Measurements from ENCODE around the gene GGN. TPM values are rescaled to one million over a fixed set of nuclear protein-coding genes. Genes with fewer than 3 reads are reported as not detected.

GGN gene
- total RNA-seq, 1 experiment from 2014 or later: 0.47 TPM

DNA sequence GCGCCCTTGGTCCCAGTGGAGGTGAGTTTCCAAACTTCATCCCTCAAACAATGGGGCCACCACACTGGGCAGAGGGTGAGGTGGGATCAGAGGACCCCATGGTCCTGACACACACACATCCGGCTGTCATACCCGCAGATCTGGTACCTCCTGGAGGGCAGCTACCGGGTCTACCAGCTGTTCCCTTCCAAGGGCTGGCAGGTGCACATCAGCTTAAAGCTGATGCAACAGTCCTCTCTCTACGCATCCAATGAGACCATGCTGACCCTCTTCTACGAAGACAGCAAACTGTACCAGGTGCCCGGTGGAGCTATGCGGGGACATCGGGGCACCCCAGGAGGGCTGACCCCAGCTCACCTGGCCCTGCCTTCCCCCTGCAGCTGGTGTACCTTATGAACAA is 27.5 kb downstream of the GGN start:
- H2AFZ ChIP-seq (ENCODE audit: low read depth, low read length, poor library complexity, severe bottlenecking): no peak overlapping the region
- no peak for ATAC-seq
- no peaks in the 10 kb centered on the region for H3K36me3 ChIP-seq (ENCODE audit: control insufficient read depth in 1 of 2, insufficient read depth in 2 of 2, low read length in 2 of 2)
- no peak overlapping the region for H3K27ac ChIP-seq (ENCODE audit: low read depth, low read length)
- H3K4me1 ChIP-seq (ENCODE audit: control insufficient read depth in 1 of 2, insufficient read depth in 2 of 2, low read length in 2 of 2): peaks cover 8 to 20% of the 10 kb centered on the region in 2 experiments; a peak in 3 of 4 replicates
- BruUV-seq (replicated peaks): no TSS peak
- ChIA-PET RAD21 (ENCODE audit: low non-redundant PET in 1 of 2, low total read pairs in 2 of 2, uncharacterized antibody in 2 of 2, unreplicated experiment in 2 of 2) (no interaction called here), POLR2A (no interaction called here), CTCF (no interaction called here)
- H3K9ac ChIP-seq (ENCODE audit: low read length): no peak overlapping the region
- intact Hi-C loops (cut with micrococcal nuclease): no loop called here
- H4K20me1 ChIP-seq (ENCODE audit: insufficient read depth): no peaks in the 10 kb centered on the region
- no peak overlapping the region for H3K4me2 ChIP-seq (ENCODE audit: low read length)
- H3K4me3 ChIP-seq (replicated peaks in 1 of 2; ENCODE audit: low read depth in 1 of 2, low read length in 2 of 2): no peak overlapping the region
- no peak for DNase-seq (ENCODE audit: low read depth, low spot score)
- H3K9me3 ChIP-seq (ENCODE audit: control insufficient read depth in 1 of 2, insufficient read depth in 1 of 2, low read depth in 1 of 2, low read length in 2 of 2): no peaks in the 10 kb centered on the region
- TF ChIP-seq FOSL1 (IDR thresholded peaks at IDR 0.05; ENCODE audit: low read depth) (no peak), CBX3 (IDR thresholded peaks at IDR 0.05; ENCODE audit: low read depth) (no peak), SP1 (IDR thresholded peaks at IDR 0.05; ENCODE audit: low read depth) (no peak)
- no peaks in the 10 kb centered on the region for H3K79me2 ChIP-seq (ENCODE audit: insufficient read depth, low read length)
- no peaks in the 10 kb centered on the region for H3K9me2 ChIP-seq (ENCODE audit: insufficient read depth)
- H3K27me3 ChIP-seq (ENCODE audit: insufficient read depth, low read length): peaks cover 11% of the 10 kb centered on the region; the same call in 1 of the 2 replicates

- no peak overlapping the region for H3K27ac ChIP-seq (ENCODE audit: low read depth, low read length)
- DNase-seq (ENCODE audit: low read depth, low spot score) (no peak), ATAC-seq (no peak)
- TF ChIP-seq SRF (IDR thresholded peaks at IDR 0.05; ENCODE audit: low read depth) (no peak), YY1 (IDR thresholded peaks at IDR 0.05; ENCODE audit: extremely low read depth, insufficient replicate concordance, low read depth, low read length) (no peak), ZFX (IDR thresholded peaks at IDR 0.05) (no peak), SIN3A (IDR thresholded peaks at IDR 0.05; ENCODE audit: low read depth) (no peak), ZNF274 (IDR thresholded peaks at IDR 0.05; ENCODE audit: low read depth, low read length) (no peak), CEBPB (IDR thresholded peaks at IDR 0.05; ENCODE audit: low read depth) (no peak), SP1 (IDR thresholded peaks at IDR 0.05; ENCODE audit: low read depth) (no peak), POLR2AphosphoS5 (IDR thresholded peaks at IDR 0.05; ENCODE audit: low read depth, low read length) (no peak), TCF7L2 (IDR thresholded peaks at IDR 0.05; ENCODE audit: borderline replicate concordance, extremely low read depth, insufficient read depth, insufficient read length) (no peak)
- TF ChIP-seq, protein P1, sequence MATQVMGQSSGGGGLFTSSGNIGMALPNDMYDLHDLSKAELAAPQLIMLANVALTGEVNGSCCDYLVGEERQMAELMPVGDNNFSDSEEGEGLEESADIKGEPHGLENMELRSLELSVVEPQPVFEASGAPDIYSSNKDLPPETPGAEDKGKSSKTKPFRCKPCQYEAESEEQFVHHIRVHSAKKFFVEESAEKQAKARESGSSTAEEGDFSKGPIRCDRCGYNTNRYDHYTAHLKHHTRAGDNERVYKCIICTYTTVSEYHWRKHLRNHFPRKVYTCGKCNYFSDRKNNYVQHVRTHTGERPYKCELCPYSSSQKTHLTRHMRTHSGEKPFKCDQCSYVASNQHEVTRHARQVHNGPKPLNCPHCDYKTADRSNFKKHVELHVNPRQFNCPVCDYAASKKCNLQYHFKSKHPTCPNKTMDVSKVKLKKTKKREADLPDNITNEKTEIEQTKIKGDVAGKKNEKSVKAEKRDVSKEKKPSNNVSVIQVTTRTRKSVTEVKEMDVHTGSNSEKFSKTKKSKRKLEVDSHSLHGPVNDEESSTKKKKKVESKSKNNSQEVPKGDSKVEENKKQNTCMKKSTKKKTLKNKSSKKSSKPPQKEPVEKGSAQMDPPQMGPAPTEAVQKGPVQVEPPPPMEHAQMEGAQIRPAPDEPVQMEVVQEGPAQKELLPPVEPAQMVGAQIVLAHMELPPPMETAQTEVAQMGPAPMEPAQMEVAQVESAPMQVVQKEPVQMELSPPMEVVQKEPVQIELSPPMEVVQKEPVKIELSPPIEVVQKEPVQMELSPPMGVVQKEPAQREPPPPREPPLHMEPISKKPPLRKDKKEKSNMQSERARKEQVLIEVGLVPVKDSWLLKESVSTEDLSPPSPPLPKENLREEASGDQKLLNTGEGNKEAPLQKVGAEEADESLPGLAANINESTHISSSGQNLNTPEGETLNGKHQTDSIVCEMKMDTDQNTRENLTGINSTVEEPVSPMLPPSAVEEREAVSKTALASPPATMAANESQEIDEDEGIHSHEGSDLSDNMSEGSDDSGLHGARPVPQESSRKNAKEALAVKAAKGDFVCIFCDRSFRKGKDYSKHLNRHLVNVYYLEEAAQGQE (IDR thresholded peaks at IDR 0.05; ENCODE audit: low read depth): no peak
- TF ChIP-seq, protein P2, sequence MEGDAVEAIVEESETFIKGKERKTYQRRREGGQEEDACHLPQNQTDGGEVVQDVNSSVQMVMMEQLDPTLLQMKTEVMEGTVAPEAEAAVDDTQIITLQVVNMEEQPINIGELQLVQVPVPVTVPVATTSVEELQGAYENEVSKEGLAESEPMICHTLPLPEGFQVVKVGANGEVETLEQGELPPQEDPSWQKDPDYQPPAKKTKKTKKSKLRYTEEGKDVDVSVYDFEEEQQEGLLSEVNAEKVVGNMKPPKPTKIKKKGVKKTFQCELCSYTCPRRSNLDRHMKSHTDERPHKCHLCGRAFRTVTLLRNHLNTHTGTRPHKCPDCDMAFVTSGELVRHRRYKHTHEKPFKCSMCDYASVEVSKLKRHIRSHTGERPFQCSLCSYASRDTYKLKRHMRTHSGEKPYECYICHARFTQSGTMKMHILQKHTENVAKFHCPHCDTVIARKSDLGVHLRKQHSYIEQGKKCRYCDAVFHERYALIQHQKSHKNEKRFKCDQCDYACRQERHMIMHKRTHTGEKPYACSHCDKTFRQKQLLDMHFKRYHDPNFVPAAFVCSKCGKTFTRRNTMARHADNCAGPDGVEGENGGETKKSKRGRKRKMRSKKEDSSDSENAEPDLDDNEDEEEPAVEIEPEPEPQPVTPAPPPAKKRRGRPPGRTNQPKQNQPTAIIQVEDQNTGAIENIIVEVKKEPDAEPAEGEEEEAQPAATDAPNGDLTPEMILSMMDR (IDR thresholded peaks at IDR 0.05 in 2 of 3, conservative IDR thresholded peaks at IDR 0.05 in 1 of 3; ENCODE audit: borderline replicate concordance in 1 of 3, insufficient read depth in 1 of 3, low read depth in 2 of 3, low read length in 2 of 3): no peak
- H3K9ac ChIP-seq (ENCODE audit: low read length): no peak overlapping the region
- H3K4me2 ChIP-seq (ENCODE audit: low read length): no peak overlapping the region
- H2AFZ ChIP-seq (ENCODE audit: low read depth, low read length, poor library complexity, severe bottlenecking): no peak overlapping the region
- ChIA-PET CTCF (no interaction called here), RAD21 (ENCODE audit: low non-redundant PET in 1 of 2, low total read pairs in 2 of 2, uncharacterized antibody in 2 of 2, unreplicated experiment in 2 of 2) (no interaction called here), POLR2A (no interaction called here)
- H3K36me3 ChIP-seq (ENCODE audit: control insufficient read depth in 1 of 2, insufficient read depth in 2 of 2, low read length in 2 of 2): no peaks in the 10 kb centered on the region
- H4K20me1 ChIP-seq (ENCODE audit: insufficient read depth): no peaks in the 10 kb centered on the region
- H3K27me3 ChIP-seq (ENCODE audit: insufficient read depth, low read length): peaks cover 11% of the 10 kb centered on the region; the same call in 1 of the 2 replicates
- intact Hi-C loops (cut with micrococcal nuclease): no loop called here
- H3K4me3 ChIP-seq (replicated peaks in 1 of 2; ENCODE audit: low read depth in 1 of 2, low read length in 2 of 2): no peak overlapping the region
- no peaks in the 10 kb centered on the region for H3K9me2 ChIP-seq (ENCODE audit: insufficient read depth)
- H3K9me3 ChIP-seq (ENCODE audit: control insufficient read depth in 1 of 2, insufficient read depth in 1 of 2, low read depth in 1 of 2, low read length in 2 of 2): no peaks in the 10 kb centered on the region
- BruUV-seq (replicated peaks): no TSS peak
- no peaks in the 10 kb centered on the region for H3K79me2 ChIP-seq (ENCODE audit: insufficient read depth, low read length)
- peaks cover 8 to 20% of the 10 kb centered on the region in 2 experiments; a peak in 3 of 4 replicates for H3K4me1 ChIP-seq (ENCODE audit: control insufficient read depth in 1 of 2, insufficient read depth in 2 of 2, low read length in 2 of 2)
Observed at GRCh38 chr19:38359242-38360021, 28.4 kb downstream of the GGN start.

All from HCT116 (cell line).